Naive thymus-derived CD8-positive, alpha-beta T cell (primary cell): ENCODE data around the gene CHCHD1. TPM values are rescaled to one million over a fixed set of nuclear protein-coding genes. Genes with fewer than 3 reads are reported as not detected.

Source experiments
- ATAC-seq, 2 donors: fragments of 150-1000 bp; cut with Tn5 transposase in 1 of 2; sonication (Bioruptor Pico), chemical (Tn5 transposase) in 1 of 2; 1 replicate in 1 of 2; 2 replicates in 1 of 2; pipeline ENCODE4 v1.10.0; 2021; ENCODE audit warnings: mild to moderate bottlenecking in 2 of 2, moderate library complexity in 2 of 2
- POLR2A ChIA-PET: fragments of 350-600 bp; sonication (Branson Sonifier 250); formaldehyde crosslinking; loops from one replicate; lab custom pipeline; 2021; ENCODE audit warnings: antibody characterized with exemption; lab: Charles Lee
- DNase-seq, 10 donors: peaks; one replicate each; pipeline versions ENCODE4 v3.0.0 to v3.0.0-alpha.2; 2020 to 2022
- H3K27ac Mint-ChIP-seq, 10 donors: one replicate each; pipeline ENCODE4 v1.8.0; 2020 to 2022; ENCODE audit warnings: mild to moderate bottlenecking in 10 of 10, mixed read lengths in 10 of 10, moderate library complexity in 4 of 10, inconsistent platforms in 1 of 10
- H3K27me3 Mint-ChIP-seq, 5 donors: one replicate each; pipeline ENCODE4 v1.8.0; 2021 to 2022; ENCODE audit warnings: mixed read lengths in 5 of 5
- H3K36me3 Mint-ChIP-seq, 3 donors: one replicate each; pipeline ENCODE4 v1.8.0; 2020 to 2022; ENCODE audit warnings: mixed read lengths in 3 of 3, mild to moderate bottlenecking in 2 of 3, inconsistent platforms in 1 of 3
- H3K4me1 Mint-ChIP-seq, 4 donors: one replicate each; pipeline ENCODE4 v1.8.0; 2021 to 2022; ENCODE audit warnings: mixed read lengths in 4 of 4
- H3K4me3 Mint-ChIP-seq, 10 donors: one replicate each; pipeline ENCODE4 v1.8.0; 2020 to 2022; ENCODE audit warnings: mild to moderate bottlenecking in 10 of 10, mixed read lengths in 10 of 10, moderate library complexity in 6 of 10, inconsistent platforms in 1 of 10
- H3K9me3 Mint-ChIP-seq, 9 donors: one replicate each; pipeline ENCODE4 v1.8.0; 2020 to 2022; ENCODE audit warnings: mixed read lengths in 9 of 9, mild to moderate bottlenecking in 3 of 9, inconsistent platforms in 1 of 9, moderate library complexity in 1 of 9
- polyA plus RNA-seq, 3 donors: library from polyadenylated mRNA; unstranded; fragments of 300-500 nt; fragmentation: Illumina TruSeq; gene quantifications; one replicate each; pipeline ENCODE4 v1.2.3, GENCODE V29; 2021
- total RNA-seq, 8 experiments: library from RNA in 2 of 8; stranded (reverse) in 2 of 8; gene quantifications; one replicate each; pipeline ENCODE4 v1.2.3 and lab custom pipeline; 2021 to 2026

CHCHD1 gene
- total and polyA plus RNA-seq, 5 experiments from 2014 or later: 19.9 to 44.6 (median 32.2) TPM

GRCh38 chr10:73806176-73806950, 24.5 kb downstream of the CHCHD1 start:
- POLR2A ChIA-PET: interaction anchor here (0.6 to 7.7 kb wide), 4 partner anchors 10 to 30 kb away, joined by 3 to 70 read pairs (median 30); partner anchors contain the start of gene ZSWIM8
- no peaks in the 10 kb centered on the region for H3K9me3 Mint-ChIP-seq
- H3K4me3 Mint-ChIP-seq: peak overlapping the region in 6 of 10 donors; percentile 30 to 58 (median 44)
- peaks cover 5 to 83% (median 11%) of the 10 kb centered on the region in 3 donors for H3K36me3 Mint-ChIP-seq
- no peaks in the 10 kb centered on the region for H3K27me3 Mint-ChIP-seq
- peak overlapping the region in 8 of 10 donors; percentile 37 to 93 (median 71) for H3K27ac Mint-ChIP-seq
- peak in 1 of 10 donors; percentile 41 for DNase-seq
- no peak for ATAC-seq
- peaks cover 36 to 62% (median 52%) of the 10 kb centered on the region in 4 donors for H3K4me1 Mint-ChIP-seq

GRCh38 chr10:73807471-73807870, 25.6 kb downstream of the CHCHD1 start:
- POLR2A ChIA-PET: interaction anchor here (0.9 to 7.7 kb wide), 3 partner anchors 11 to 26 kb away, joined by 3 to 70 read pairs (median 56); partner anchors contain the start of genes CHCHD1 and ZSWIM8
- Mint-ChIP-seq H3K36me3 (peaks cover 5 to 72% (median 11%) of the 10 kb centered on the region in 3 donors), H3K27ac (peak overlapping the region in 6 of 10 donors; percentile 22 to 93 (median 46))

GRCh38 chr10:73808021-73808815, 26.4 kb downstream of the CHCHD1 start:
- Mint-ChIP-seq H3K4me1 (peaks cover 33 to 66% (median 54%) of the 10 kb centered on the region in 4 donors), H3K9me3 (no peaks in the 10 kb centered on the region), H3K27ac (peak overlapping the region in 5 of 10 donors; percentile 1 to 93 (median 80)), H3K27me3 (no peaks in the 10 kb centered on the region), H3K36me3 (peaks cover 5 to 67% (median 13%) of the 10 kb centered on the region in 3 donors), H3K4me3 (peak overlapping the region in 7 of 10 donors; percentile 27 to 85 (median 68))
- POLR2A ChIA-PET: interaction anchor here (0.9 to 7.7 kb wide), 4 partner anchors 11 to 38 kb away, joined by 3 to 70 read pairs (median 30); partner anchors contain the start of genes CHCHD1 and ZSWIM8
- ATAC-seq (no peak), DNase-seq (no peak)

More at GRCh38 chr10:73807471-73807870, 25.6 kb downstream of the CHCHD1 start:
- H3K9me3 Mint-ChIP-seq: no peaks in the 10 kb centered on the region
- H3K4me3 Mint-ChIP-seq: peak overlapping the region in 3 of 10 donors; percentile 7 to 71 (median 43)
- ATAC-seq (no peak), DNase-seq (peak in 1 of 10 donors; percentile 49)
- no peaks in the 10 kb centered on the region for H3K27me3 Mint-ChIP-seq
- H3K4me1 Mint-ChIP-seq: peaks cover 36 to 61% (median 51%) of the 10 kb centered on the region in 4 donors

- ATAC-seq (no peak), DNase-seq (peak in 1 of 10 donors; percentile 13)
- H3K9me3 Mint-ChIP-seq: peaks cover 0 to 2% (median 0%) of the 10 kb centered on the region in 9 donors
- peak overlapping the region; percentile 27 to 93 (median 74) for H3K4me3 Mint-ChIP-seq
- peaks cover 27 to 62% (median 50%) of the 10 kb centered on the region in 4 donors for H3K4me1 Mint-ChIP-seq
- H3K27me3 Mint-ChIP-seq: no peaks in the 10 kb centered on the region
- peak overlapping the region in 9 of 10 donors; percentile 24 to 94 (median 83) for H3K27ac Mint-ChIP-seq
- POLR2A ChIA-PET: interaction anchor here (1.0 to 7.7 kb wide), 9 partner anchors 13 to 66 kb away, joined by 3 to 70 read pairs (median 7); partner anchors contain the start of genes CAMK2G, CHCHD1, SEC24C and ZSWIM8
- peaks cover 5 to 60% (median 15%) of the 10 kb centered on the region in 3 donors for H3K36me3 Mint-ChIP-seq
Observed at GRCh38 chr10:73809061-73809818, 27.4 kb downstream of the CHCHD1 start.

GRCh38 chr10:73810358-73810734, 28.5 kb downstream of the CHCHD1 start:
- Mint-ChIP-seq H3K27me3 (no peaks in the 10 kb centered on the region), H3K4me1 (peaks cover 27 to 61% (median 50%) of the 10 kb centered on the region in 4 donors), H3K36me3 (peaks cover 5 to 56% (median 14%) of the 10 kb centered on the region in 3 donors), H3K9me3 (peaks cover 0 to 2% (median 0%) of the 10 kb centered on the region in 9 donors), H3K4me3 (peak overlapping the region; percentile 84 to 93 (median 89)), H3K27ac (peak overlapping the region; percentile 82 to 97 (median 95))
- DNase-seq (peak in 1 of 10 donors; percentile 40), ATAC-seq (no peak)
- POLR2A ChIA-PET: interaction anchor here (0.6 to 7.7 kb wide), 15 partner anchors 9 to 1490 kb away, joined by 3 to 70 read pairs (median 5); partner anchors contain the start of genes CAMK2G, CHCHD1, SEC24C and ZSWIM8

GRCh38 chr10:73810735-73811465, 29.1 kb downstream of the CHCHD1 start:
- H3K27me3 Mint-ChIP-seq: no peaks in the 10 kb centered on the region
- H3K27ac Mint-ChIP-seq: peak overlapping the region; percentile 82 to 97 (median 95)
- POLR2A ChIA-PET: interaction anchor here (0.6 to 7.7 kb wide), 15 partner anchors 9 to 1490 kb away, joined by 3 to 70 read pairs (median 5); partner anchors contain the start of genes CAMK2G, CHCHD1, SEC24C and ZSWIM8
- peak overlapping the region; percentile 84 to 93 (median 89) for H3K4me3 Mint-ChIP-seq
- ATAC-seq (peak; percentile 29 to 45), DNase-seq (peak; percentile 21 to 81 (median 56))
- H3K9me3 Mint-ChIP-seq: peaks cover 0 to 2% (median 0%) of the 10 kb centered on the region in 9 donors
- H3K4me1 Mint-ChIP-seq: peaks cover 24 to 55% (median 46%) of the 10 kb centered on the region in 4 donors
- H3K36me3 Mint-ChIP-seq: peaks cover 5 to 55% (median 12%) of the 10 kb centered on the region in 3 donors

- peaks cover 0 to 55% (median 4%) of the 10 kb centered on the region in 3 donors for H3K36me3 Mint-ChIP-seq
- peak overlapping the region; percentile 5 to 87 (median 79) for H3K27ac Mint-ChIP-seq
- DNase-seq: no peak
- no peak for ATAC-seq
- peak overlapping the region in 8 of 10 donors; percentile 56 to 85 (median 66) for H3K4me3 Mint-ChIP-seq
- POLR2A ChIA-PET: interaction anchor here (0.7 to 1.8 kb wide), 7 partner anchors 26 to 69 kb away, joined by 3 to 7 read pairs (median 4); partner anchors contain the start of genes CHCHD1 and ZSWIM8
- no peaks in the 10 kb centered on the region for H3K27me3 Mint-ChIP-seq
- peaks cover 0 to 2% (median 0%) of the 10 kb centered on the region in 9 donors for H3K9me3 Mint-ChIP-seq
- H3K4me1 Mint-ChIP-seq: peaks cover 12 to 38% (median 29%) of the 10 kb centered on the region in 4 donors
Observed at GRCh38 chr10:73812657-73813056, 30.8 kb downstream of the CHCHD1 start.

- peak overlapping the region in 1 of 10 donors; percentile 77 for H3K4me3 Mint-ChIP-seq
Observed at GRCh38 chr10:73813333-73813732, 31.5 kb downstream of the CHCHD1 start.

GRCh38 chr10:73814276-73814895, 32.5 kb downstream of the CHCHD1 start:
- peaks cover 0 to 42% (median 4%) of the 10 kb centered on the region in 3 donors for H3K36me3 Mint-ChIP-seq
- H3K9me3 Mint-ChIP-seq: peaks cover 0 to 2% (median 0%) of the 10 kb centered on the region in 9 donors
- peak overlapping the region in 1 of 10 donors; percentile 65 for H3K27ac Mint-ChIP-seq
- no peak for DNase-seq
- POLR2A ChIA-PET: interaction anchor here (1.8 kb wide), 1 partner anchor 29 kb away, joined by 4 read pairs; the partner anchor contains the start of gene ZSWIM8
- peaks cover 5 to 20% (median 16%) of the 10 kb centered on the region in 4 donors for H3K4me1 Mint-ChIP-seq
- ATAC-seq: no peak
- H3K4me3 Mint-ChIP-seq: no peak overlapping the region
- H3K27me3 Mint-ChIP-seq: no peaks in the 10 kb centered on the region

More at GRCh38 chr10:73813333-73813732, 31.5 kb downstream of the CHCHD1 start:
- peaks cover 0 to 52% (median 4%) of the 10 kb centered on the region in 3 donors for H3K36me3 Mint-ChIP-seq
- H3K4me1 Mint-ChIP-seq: peaks cover 12 to 31% (median 26%) of the 10 kb centered on the region in 4 donors
- H3K9me3 Mint-ChIP-seq: peaks cover 0 to 2% (median 0%) of the 10 kb centered on the region in 9 donors
- DNase-seq: no peak
- peak overlapping the region; percentile 5 to 87 (median 56) for H3K27ac Mint-ChIP-seq
- POLR2A ChIA-PET: interaction anchor here (1.3 to 1.8 kb wide), 2 partner anchors 28 to 41 kb away, joined by 4 read pairs; partner anchors contain the start of gene ZSWIM8
- ATAC-seq: no peak
- H3K27me3 Mint-ChIP-seq: no peaks in the 10 kb centered on the region
